Measurements from ENCODE around the gene PITPNM1.
A peak's percentile ranks its signal among the peaks of the same experiment; 100 is the strongest.

DNA sequence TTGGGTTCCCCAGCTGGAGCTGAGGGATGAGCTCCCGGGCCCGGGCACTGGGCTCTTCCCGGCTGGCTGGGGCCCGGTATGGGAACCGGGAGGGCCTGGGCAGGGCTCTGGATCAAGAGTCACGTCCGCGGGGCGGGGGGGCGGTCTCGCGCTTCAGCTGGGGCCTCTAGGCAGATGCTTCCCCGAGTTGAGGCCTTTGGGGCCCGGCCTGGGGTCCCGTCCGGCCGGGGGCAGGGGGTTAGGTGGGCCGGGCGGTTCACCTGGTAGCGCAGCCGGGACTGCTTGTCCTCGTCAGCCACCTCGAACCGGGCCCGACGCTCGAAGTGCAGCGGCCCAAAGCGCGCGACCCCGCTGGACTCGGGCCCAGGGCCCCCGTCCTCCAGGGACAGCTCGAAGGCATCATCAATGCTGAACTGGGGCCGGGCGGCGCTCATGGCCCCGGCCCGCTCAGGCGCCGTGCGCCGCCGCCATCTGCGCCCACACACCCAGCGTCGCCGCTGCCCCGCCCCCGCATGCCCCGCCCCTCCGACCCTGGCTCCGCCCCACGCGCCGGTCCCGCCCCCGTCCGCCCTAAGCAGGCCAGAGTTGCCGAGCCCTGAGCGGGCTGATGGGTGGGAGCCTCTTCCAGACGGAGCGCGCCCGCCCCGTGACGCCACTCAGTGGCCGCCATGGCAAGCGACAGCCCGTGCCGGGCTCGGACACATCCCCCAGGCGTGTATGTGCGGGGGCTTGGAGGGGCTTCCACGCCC lies 36.2 kb downstream of the PITPNM1 start, which contains the start of gene TMEM134:
- TF ChIP-seq POLR2A (IDR thresholded peaks at IDR 0.05) = peak; percentile 83 to 95 (median 92)
- TF ChIP-seq, protein P1, sequence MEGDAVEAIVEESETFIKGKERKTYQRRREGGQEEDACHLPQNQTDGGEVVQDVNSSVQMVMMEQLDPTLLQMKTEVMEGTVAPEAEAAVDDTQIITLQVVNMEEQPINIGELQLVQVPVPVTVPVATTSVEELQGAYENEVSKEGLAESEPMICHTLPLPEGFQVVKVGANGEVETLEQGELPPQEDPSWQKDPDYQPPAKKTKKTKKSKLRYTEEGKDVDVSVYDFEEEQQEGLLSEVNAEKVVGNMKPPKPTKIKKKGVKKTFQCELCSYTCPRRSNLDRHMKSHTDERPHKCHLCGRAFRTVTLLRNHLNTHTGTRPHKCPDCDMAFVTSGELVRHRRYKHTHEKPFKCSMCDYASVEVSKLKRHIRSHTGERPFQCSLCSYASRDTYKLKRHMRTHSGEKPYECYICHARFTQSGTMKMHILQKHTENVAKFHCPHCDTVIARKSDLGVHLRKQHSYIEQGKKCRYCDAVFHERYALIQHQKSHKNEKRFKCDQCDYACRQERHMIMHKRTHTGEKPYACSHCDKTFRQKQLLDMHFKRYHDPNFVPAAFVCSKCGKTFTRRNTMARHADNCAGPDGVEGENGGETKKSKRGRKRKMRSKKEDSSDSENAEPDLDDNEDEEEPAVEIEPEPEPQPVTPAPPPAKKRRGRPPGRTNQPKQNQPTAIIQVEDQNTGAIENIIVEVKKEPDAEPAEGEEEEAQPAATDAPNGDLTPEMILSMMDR (IDR thresholded peaks at IDR 0.05) = peak; percentile 18 to 66 (median 48)

All from body of pancreas (tissue), 4 donors.